Effector memory CD4-positive, alpha-beta T cell (primary cell): ENCODE results near the gene GADD45A.
"Not testable (repeated sequence)": the region's sequence is repeated elsewhere in the genome, so short reads cannot be mapped to it uniquely, and the experiment has no call there.

Experiments
- DNase-seq, 3 donors: peaks; one replicate each; pipeline ENCODE4 v3.0.0-alpha.2; 2020
- H3K27ac ChIP-seq: 2 replicates; pipeline ENCODE4 v1.7.0; 2013; ENCODE audit warnings: mild to moderate bottlenecking, low read length, moderate library complexity; ENCODE audit not compliant: insufficient read depth, poor library complexity, severe bottlenecking
- H3K27me3 ChIP-seq: replicated peaks from 2 replicates; pipeline ENCODE4 v1.7.0; 2013; ENCODE audit warnings: mild to moderate bottlenecking, low read length; ENCODE audit not compliant: insufficient read depth, control insufficient read depth, poor library complexity, severe bottlenecking
- H3K36me3 ChIP-seq: 2 replicates; pipeline ENCODE4 v1.7.0; 2013; ENCODE audit warnings: mild to moderate bottlenecking, low read length, moderate library complexity; ENCODE audit not compliant: control insufficient read depth, insufficient read depth
- H3K4me1 ChIP-seq: 2 replicates; pipeline ENCODE4 v1.7.0; 2013; ENCODE audit warnings: low read length, mild to moderate bottlenecking; ENCODE audit not compliant: control insufficient read depth, insufficient read depth, poor library complexity, severe bottlenecking
- H3K4me3 ChIP-seq: 2 replicates; pipeline ENCODE4 v1.7.0; 2013; ENCODE audit warnings: low read length, low read depth, mild to moderate bottlenecking; ENCODE audit not compliant: insufficient read depth, poor library complexity, severe bottlenecking
- H3K9me3 ChIP-seq: 2 replicates; pipeline ENCODE4 v1.7.0; 2013; ENCODE audit warnings: mild to moderate bottlenecking, low read length, moderate library complexity; ENCODE audit not compliant: control insufficient read depth

The GADD45A gene

DNA sequence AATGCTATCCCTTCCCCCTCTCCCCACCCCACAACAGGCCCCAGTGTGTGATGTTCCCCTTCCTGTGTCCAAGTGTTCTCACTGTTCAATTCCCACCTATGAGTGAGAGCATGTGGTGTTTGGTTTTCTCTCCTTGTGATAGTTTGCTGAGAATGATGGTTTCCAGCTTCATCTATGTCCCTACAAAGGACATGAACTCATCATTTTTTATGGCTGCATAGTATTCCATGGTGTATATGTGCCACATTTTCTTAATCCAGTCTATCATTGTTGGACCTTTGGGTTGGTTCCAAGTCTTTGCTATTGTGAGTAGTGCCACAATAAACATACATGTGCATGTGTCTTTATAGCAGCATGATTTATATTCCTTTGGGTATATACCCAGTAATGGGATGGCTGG is 19.7 kb upstream of the GADD45A start:
- H3K27ac ChIP-seq, H3K4me1 ChIP-seq, H3K4me3 ChIP-seq, H3K36me3 ChIP-seq, DNase-seq, H3K27me3 ChIP-seq, H3K9me3 ChIP-seq: not testable (repeated sequence)

DNA sequence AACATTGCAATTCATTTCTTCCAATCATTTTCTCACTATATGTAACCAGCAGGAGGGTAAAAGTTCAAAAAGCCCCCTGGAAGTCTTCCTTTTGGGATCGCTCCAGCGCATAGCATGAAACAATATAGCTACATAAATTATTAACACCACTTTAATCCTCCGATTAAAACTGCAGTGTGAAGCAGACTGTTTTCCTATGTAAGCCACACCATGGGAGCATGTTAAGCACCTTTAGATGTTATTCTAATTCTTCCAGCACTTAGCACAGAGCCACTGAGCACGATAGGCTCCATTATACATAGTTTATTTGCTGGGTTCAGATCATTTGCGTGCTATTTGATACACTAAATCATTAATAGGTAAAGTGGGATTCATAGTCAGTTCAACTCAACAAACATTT is 18.4 kb upstream of the GADD45A start:
- Histone ChIP-seq H3K27ac (no peak overlapping the region), H3K4me3 (no peak overlapping the region), H3K36me3 (no peaks in the 10 kb centered on the region), H3K9me3 (no peaks in the 10 kb centered on the region), H3K27me3 (no peaks in the 10 kb centered on the region), H3K4me1 (no peaks in the 10 kb centered on the region)
- DNase-seq: no peak

DNA sequence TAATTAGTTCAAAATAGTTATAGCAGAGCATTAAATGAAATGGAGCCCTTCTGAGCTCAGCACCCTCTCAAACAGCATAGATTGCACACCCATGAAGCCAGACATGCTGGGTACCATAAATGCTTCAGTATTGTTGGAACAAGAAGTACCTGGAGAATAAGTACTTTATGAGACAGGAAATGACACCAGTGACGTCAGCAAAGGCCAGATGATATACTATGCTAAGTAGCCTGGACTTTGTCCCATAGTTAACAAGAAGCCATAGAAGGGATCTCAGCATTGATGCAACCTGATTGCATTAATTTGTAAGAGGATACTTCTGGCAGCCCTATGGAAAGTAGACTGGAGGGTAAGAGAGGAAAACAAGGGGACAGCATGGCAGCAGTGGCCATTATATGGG is 16.3 kb upstream of the GADD45A start:
- Histone ChIP-seq H3K9me3 (no peaks in the 10 kb centered on the region), H3K36me3 (no peaks in the 10 kb centered on the region), H3K4me1 (no peaks in the 10 kb centered on the region), H3K4me3 (no peak overlapping the region), H3K27ac (no peak overlapping the region), H3K27me3 (no peaks in the 10 kb centered on the region)
- DNase-seq: no peak

DNA sequence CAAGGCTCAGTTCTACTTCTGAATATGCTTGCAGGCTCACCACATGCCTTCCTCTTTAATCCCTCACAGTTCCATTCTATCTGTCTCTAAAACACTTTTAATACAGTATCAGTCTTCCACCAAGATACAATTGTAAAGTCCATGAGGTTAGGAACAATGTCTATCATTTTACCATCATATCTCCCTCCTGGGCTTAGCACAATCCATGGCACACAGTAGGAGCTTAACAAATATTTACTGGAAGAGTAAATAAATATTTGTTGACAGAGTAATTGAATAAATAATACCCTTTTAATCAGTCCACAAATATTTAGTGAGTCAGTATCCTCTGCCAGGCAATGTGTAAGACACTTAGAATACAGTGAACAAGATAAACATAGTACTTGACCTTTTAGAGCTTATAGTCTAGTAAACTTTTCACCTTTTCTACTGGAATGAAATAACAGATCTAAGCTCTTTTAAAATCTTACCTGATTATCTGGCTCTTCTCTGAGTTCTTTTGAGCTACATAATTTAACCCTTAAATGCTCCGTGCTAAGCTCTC is 12.7 kb upstream of the GADD45A start:
- Histone ChIP-seq H3K4me1 (peaks cover 11% of the 10 kb centered on the region), H3K27ac (no peak overlapping the region), H3K4me3 (no peak overlapping the region), H3K36me3 (no peaks in the 10 kb centered on the region), H3K9me3 (no peaks in the 10 kb centered on the region), H3K27me3 (no peaks in the 10 kb centered on the region)
- no peak for DNase-seq

DNA sequence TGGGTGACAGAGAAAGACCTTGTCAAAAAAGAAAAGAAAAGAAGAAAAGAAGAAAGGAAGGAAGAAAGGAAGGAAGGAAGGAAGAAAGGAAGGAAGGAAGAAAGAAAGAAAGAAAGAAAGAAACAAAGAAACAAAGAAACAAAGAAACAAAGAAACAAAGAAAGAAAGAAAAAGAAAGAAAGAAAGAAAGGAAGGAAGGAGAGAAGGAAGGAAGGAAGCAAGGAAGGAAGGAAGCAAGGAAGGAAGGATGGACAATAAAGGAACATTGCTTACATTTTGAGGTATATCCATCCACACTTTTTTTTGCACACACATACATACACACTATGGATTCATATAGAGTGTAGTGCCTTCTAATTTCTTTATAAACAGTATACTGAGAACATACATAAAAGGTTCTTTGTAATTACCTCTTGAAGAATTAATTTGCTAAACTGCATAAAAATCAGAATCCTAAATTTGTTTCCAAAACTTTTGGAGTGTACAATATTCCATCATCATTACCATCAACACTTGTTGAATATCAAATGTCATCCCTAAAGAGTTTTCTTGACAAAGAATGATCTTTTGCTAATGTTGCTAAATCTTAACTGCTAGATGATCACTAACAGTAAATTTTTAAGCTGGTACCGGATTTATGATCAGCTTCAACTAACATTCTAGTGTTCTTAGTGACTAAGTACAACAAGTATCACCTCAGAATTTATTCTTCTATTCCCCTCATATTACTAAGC is 11.4 kb upstream of the GADD45A start:
- Histone ChIP-seq H3K4me1 (peaks cover 11% of the 10 kb centered on the region), H3K27me3 (no peaks in the 10 kb centered on the region), H3K27ac (no peak overlapping the region), H3K36me3 (no peaks in the 10 kb centered on the region), H3K4me3 (no peak overlapping the region), H3K9me3 (no peaks in the 10 kb centered on the region)
- DNase-seq: no peak

DNA sequence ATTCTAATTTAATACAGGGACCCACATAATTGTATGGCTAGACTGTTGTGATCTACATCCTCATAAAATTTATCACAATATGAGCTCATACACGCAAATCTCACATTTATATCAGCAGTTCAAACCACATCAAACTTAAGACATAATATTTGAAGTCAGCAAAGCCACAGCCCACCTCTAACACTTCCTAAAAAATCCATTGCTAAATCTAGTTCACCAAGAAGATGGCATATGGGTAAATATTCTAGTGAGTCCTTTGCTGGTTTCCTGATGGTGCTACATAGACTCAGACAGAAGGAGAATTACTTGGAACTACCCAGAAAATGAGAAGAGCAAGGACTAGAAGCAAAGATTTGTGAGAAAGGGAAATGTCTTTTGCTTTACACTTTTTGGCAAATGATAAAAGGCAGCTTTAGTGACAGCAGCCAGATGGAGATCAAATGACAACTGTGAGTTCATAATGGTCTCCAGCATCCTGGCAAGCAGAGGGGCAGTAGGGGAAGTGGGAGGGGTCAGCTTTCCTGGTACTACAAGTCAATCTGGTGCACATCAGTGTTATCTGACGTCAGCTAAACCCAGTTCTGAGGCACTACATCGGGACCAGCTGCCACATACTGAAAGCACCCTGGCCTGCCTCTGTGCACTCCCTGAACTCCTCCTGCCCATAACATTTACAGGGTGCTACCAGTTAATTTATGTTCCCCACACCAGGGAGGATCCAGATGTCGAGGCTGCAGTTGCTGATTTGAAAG is 10.6 kb upstream of the GADD45A start:
- H3K4me3 ChIP-seq: no peak overlapping the region
- no peaks in the 10 kb centered on the region for H3K9me3 ChIP-seq
- H3K36me3 ChIP-seq: no peaks in the 10 kb centered on the region
- peaks cover 11% of the 10 kb centered on the region for H3K4me1 ChIP-seq
- no peak overlapping the region for H3K27ac ChIP-seq
- no peaks in the 10 kb centered on the region for H3K27me3 ChIP-seq
- DNase-seq: peak in 2 of 3 donors; percentile 16 to 22

DNA sequence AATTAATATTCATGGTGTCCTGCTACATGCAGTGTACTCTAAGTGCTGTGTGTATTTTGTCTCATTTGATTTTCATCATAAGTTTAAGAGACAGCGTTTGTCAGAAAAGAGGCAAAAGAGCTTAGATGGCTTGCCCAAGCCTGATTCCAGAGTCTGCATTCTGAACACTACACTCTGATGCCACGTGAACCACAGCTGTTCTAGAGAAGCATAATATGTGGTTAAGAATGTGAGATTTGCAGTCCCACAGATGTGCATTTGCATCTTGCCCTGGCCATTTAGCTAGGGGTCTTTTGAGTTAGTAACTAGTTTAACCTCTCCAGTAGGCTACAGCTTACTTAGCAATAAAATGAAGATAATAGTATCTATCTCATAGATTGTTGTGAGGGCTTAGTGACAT is 9.2 kb upstream of the GADD45A start:
- Histone ChIP-seq H3K36me3 (no peaks in the 10 kb centered on the region), H3K4me1 (peaks cover 11% of the 10 kb centered on the region), H3K27ac (no peak overlapping the region), H3K9me3 (no peaks in the 10 kb centered on the region), H3K4me3 (no peak overlapping the region), H3K27me3 (no peaks in the 10 kb centered on the region)
- no peak for DNase-seq

DNA sequence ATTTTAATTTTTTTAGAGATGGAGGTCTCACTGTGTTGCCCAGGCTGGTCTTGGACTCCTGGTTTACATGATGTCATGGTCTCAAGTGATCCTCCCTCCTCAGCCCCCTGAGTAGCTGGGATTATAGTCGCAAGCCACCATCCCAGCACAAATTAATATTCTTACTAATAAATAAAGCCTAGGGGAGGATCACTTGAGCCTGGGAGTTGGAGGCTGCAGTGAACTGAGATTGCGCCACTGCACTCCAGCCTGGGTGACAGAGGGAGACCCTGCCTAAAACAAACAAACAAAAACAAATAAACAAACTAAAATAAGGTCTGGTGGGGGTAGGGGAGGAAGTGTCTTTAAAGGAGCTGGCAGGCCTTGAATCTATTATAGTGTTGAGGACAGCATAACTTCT is 8.7 kb upstream of the GADD45A start:
- Histone ChIP-seq H3K4me1 (peaks cover 11% of the 10 kb centered on the region), H3K4me3 (no peak overlapping the region), H3K27ac (no peak overlapping the region), H3K27me3 (no peaks in the 10 kb centered on the region), H3K36me3 (no peaks in the 10 kb centered on the region), H3K9me3 (no peaks in the 10 kb centered on the region)
- DNase-seq: no peak

DNA sequence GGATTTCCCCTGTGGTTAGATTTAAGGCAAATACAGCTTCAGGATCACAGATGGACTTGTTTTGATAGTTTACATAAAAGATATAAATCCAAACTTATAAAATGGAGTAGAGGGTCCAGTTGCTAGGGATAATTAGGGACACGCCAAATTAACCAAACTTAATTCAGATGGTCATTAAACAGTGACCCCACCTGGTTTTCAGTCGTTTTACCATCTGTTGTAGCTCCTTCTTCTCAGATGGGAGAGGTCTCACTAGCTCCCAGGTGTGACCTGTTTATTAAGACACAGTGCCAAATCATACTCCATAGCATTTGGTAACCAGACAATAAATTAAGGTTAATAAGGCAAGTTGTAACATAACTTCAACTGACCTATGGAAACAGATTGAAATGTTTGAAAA is 8.1 kb upstream of the GADD45A start:
- Histone ChIP-seq H3K36me3 (no peaks in the 10 kb centered on the region), H3K27ac (no peak overlapping the region), H3K4me3 (no peak overlapping the region), H3K4me1 (peaks cover 11% of the 10 kb centered on the region), H3K9me3 (no peaks in the 10 kb centered on the region), H3K27me3 (no peaks in the 10 kb centered on the region)
- DNase-seq: no peak

DNA sequence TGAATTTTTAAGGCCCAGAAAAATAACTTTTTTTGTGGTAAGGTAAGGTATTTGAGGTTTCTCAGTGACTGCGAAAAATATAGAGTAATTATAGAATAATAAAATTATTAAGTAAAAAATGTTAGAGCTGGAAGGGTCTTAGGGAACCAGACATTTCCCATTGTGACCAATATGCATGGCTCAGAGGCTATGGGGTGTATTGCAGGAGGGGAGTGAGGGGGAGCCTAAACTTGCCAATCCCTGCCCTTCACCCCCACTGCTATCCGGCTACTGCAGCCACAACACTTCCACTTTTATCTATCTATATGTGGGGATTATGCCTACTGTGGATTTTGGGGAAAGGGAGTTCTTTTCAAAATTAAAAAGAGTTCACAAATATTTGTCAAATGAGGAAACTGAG is 7.6 kb upstream of the GADD45A start:
- no peaks in the 10 kb centered on the region for H3K36me3 ChIP-seq
- H3K27me3 ChIP-seq: no peaks in the 10 kb centered on the region
- no peak for DNase-seq
- H3K4me3 ChIP-seq: no peak overlapping the region
- H3K9me3 ChIP-seq: no peaks in the 10 kb centered on the region
- no peak overlapping the region for H3K27ac ChIP-seq
- H3K4me1 ChIP-seq: peaks cover 11% of the 10 kb centered on the region
